Prostate gland (tissue), 2 donors: ENCODE data around the gene SIGLEC9.

Experiments used
- CTCF ChIP-seq, 4 experiments: fragments of 200-600 bp in 2 of 4; fragments of 450-650 bp in 2 of 4; sonication (generic) in 2 of 4; IDR thresholded peaks; 1 replicate in 3 of 4; 2 replicates in 1 of 4; pipeline ENCODE4 v1.5.1; 2016 to 2019; ENCODE audit warnings: antibody characterized with exemption in 4 of 4, mild to moderate bottlenecking in 2 of 4, moderate library complexity in 2 of 4
- POLR2A ChIP-seq: fragments of 450-650 bp; IDR thresholded peaks from one replicate; pipeline ENCODE4 v1.6.1; 2016; ENCODE audit warnings: antibody characterized with exemption, mild to moderate bottlenecking
- POLR2AphosphoS5 ChIP-seq: sonication (generic); formaldehyde crosslinking; IDR thresholded peaks from one replicate; pipeline ENCODE4 v1.6.1; 2017; ENCODE audit warnings: antibody characterized with exemption

DNA sequence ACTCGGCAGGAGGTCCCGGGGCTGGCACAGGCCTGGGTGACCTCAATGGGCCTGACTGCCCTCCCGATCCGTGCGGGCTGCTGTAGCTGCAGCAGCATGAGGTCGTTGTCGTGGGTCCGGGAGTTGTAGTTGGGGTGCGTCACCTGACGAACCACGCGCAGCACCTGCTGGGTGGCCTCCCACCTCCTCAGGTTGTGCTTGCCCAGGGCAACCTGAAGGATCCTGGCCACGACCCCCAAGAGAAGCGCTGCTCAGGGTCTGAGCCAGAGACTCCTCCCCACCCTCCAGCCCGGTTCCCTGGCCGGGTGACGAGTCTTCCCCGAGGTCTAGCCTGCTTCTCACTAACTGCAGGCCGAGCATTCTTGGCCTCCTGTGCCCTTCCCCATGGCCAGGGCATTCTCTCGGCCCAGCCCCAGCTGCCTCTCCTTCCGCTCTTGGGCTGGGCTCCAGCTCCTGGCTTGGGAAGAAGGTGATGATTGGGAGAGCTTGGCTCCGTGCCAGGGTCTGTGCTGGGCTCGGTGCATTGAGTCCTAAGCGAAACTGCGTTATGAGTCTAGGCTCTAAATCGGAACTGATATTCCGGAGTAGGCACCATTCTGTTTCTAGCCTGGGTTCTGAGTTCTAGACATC lies 45.1 kb upstream of the SIGLEC9 start:
- TF ChIP-seq CTCF (IDR thresholded peaks at IDR 0.05) (no peak), POLR2AphosphoS5 (no peak), POLR2A (no peak)
